IMR-90 (cell line): ENCODE data around the gene GATA5. TPM values are rescaled to one million over a fixed set of nuclear protein-coding genes. Genes with fewer than 3 reads are reported as not detected.

ENCODE experiments used
- ATAC-seq: fragments of 200-7000 bp; cut with Tn5 transposase; 2 replicates; pipeline ENCODE4 v1.9.1; 2020; ENCODE audit warnings: low read depth, mild to moderate bottlenecking, moderate library complexity
- BruUV-seq: library from RNA; stranded (reverse); fragments of 400-500 nt; replicated peaks from 2 replicates; lab custom pipeline; 2021; lab: Mats Ljungman, UMichigan
- CTCF ChIA-PET: fragments of 300-600 bp; formaldehyde crosslinking; extraction: SDS; loops from one replicate; lab custom pipeline; 2021; ENCODE audit warnings: antibody characterized with exemption; lab: Yijun Ruan, JAX
- POLR2A ChIA-PET: fragments of 300-600 bp; sonication (Branson Sonifier 250); formaldehyde crosslinking; loops from one replicate; lab custom pipeline; 2022; ENCODE audit warnings: antibody characterized with exemption; ENCODE audit not compliant: unreplicated experiment; lab: Charles Lee
- DNase-seq: peaks from one replicate; pipeline ENCODE4 v3.0.0; 2013
- H2AFZ ChIP-seq: replicated peaks from 2 replicates; pipeline ENCODE3; 2013; ENCODE audit warnings: low read length, mild to moderate bottlenecking; ENCODE audit not compliant: poor library complexity
- H2AK5ac ChIP-seq: 2 replicates; pipeline ENCODE4 v1.6.1; 2013; ENCODE audit warnings: low read depth, low read length, inconsistent platforms
- H2AK9ac ChIP-seq: replicated peaks from 2 replicates; pipeline ENCODE3; 2013; ENCODE audit warnings: mild to moderate bottlenecking, low read depth, low read length, moderate library complexity; ENCODE audit not compliant: poor library complexity
- H2BK120ac ChIP-seq: 2 replicates; pipeline ENCODE4 v1.6.1; 2013; ENCODE audit warnings: low read depth, low read length, inconsistent platforms
- H2BK15ac ChIP-seq: 3 replicates; pipeline ENCODE4 v1.6.1; 2013; ENCODE audit warnings: low read depth, low read length, inconsistent platforms
- H2BK20ac ChIP-seq: 2 replicates; pipeline ENCODE4 v1.6.1; 2013; ENCODE audit warnings: low read depth, mild to moderate bottlenecking, inconsistent platforms, low read length, moderate library complexity
- H2BK5ac ChIP-seq: 2 replicates; pipeline ENCODE4 v1.6.1; 2013; ENCODE audit warnings: mild to moderate bottlenecking, low read depth, low read length, inconsistent platforms; ENCODE audit not compliant: poor library complexity, severe bottlenecking
- H3K14ac ChIP-seq: replicated peaks from 2 replicates; pipeline ENCODE4 v1.6.1; 2013; ENCODE audit warnings: low read depth, low read length, inconsistent platforms
- H3K18ac ChIP-seq: 2 replicates; pipeline ENCODE4 v1.6.1; 2013; ENCODE audit warnings: low read depth, low read length, control low read depth
- H3K23ac ChIP-seq: 2 replicates; pipeline ENCODE4 v1.6.1; 2013; ENCODE audit warnings: low read depth, low read length, inconsistent platforms
- H3K27ac ChIP-seq: 2 replicates; pipeline ENCODE4 v1.5.1; 2013; ENCODE audit warnings: mild to moderate bottlenecking, control low read depth, low read length; ENCODE audit not compliant: insufficient read depth
- H3K27me3 ChIP-seq: 2 replicates; pipeline ENCODE4 v1.6.1; 2013; ENCODE audit warnings: low read length; ENCODE audit not compliant: control insufficient read depth, insufficient read depth
- H3K36me3 ChIP-seq: 2 replicates; pipeline ENCODE4 v1.6.1; 2013; ENCODE audit warnings: low read length, mixed read lengths; ENCODE audit not compliant: control insufficient read depth, insufficient read depth
- H3K4ac ChIP-seq: 2 replicates; pipeline ENCODE4 v1.6.1; 2013; ENCODE audit warnings: low read depth, low read length, inconsistent platforms
- H3K4me1 ChIP-seq: 2 replicates; pipeline ENCODE4 v1.6.1; 2013; ENCODE audit warnings: low read length, mixed read lengths; ENCODE audit not compliant: control insufficient read depth, insufficient read depth
- H3K4me2 ChIP-seq: 2 replicates; pipeline ENCODE4 v1.6.1; 2013; ENCODE audit warnings: low read depth, mild to moderate bottlenecking, control low read depth, low read length, moderate library complexity
- H3K4me3 ChIP-seq: 2 replicates; pipeline ENCODE4 v1.5.1; 2013; ENCODE audit warnings: low read depth, mild to moderate bottlenecking, control low read depth, low read length, moderate library complexity; ENCODE audit not compliant: insufficient read depth
- H3K56ac ChIP-seq: 2 replicates; pipeline ENCODE4 v1.6.1; 2013; ENCODE audit warnings: low read length, inconsistent platforms; ENCODE audit not compliant: insufficient read depth; ENCODE audit errors: extremely low read depth
- H3K79me1 ChIP-seq, 2 experiments: 2 replicates each; pipeline ENCODE4 v1.6.1; 2013; ENCODE audit warnings: low read length in 2 of 2, inconsistent platforms in 1 of 2, low read depth in 1 of 2
- H3K9ac ChIP-seq: 2 replicates; pipeline ENCODE4 v1.6.1; 2013; ENCODE audit warnings: low read depth, low read length, control low read depth
- H3K9me1 ChIP-seq: 2 replicates; pipeline ENCODE4 v1.6.1; 2013; ENCODE audit warnings: low read length, inconsistent platforms; ENCODE audit not compliant: insufficient read depth
- H3K9me3 ChIP-seq: 2 replicates; pipeline ENCODE4 v1.6.1; 2013; ENCODE audit warnings: low read length; ENCODE audit not compliant: control insufficient read depth, insufficient read depth
- H4K20me1 ChIP-seq: 2 replicates; pipeline ENCODE4 v1.6.1; 2013; ENCODE audit warnings: low read length, inconsistent platforms; ENCODE audit not compliant: insufficient read depth
- H4K5ac ChIP-seq: 2 replicates; pipeline ENCODE4 v1.6.1; 2013; ENCODE audit warnings: mild to moderate bottlenecking, low read depth, low read length, control low read depth
- H4K8ac ChIP-seq, 2 experiments: 2 replicates each; pipeline ENCODE4 v1.6.1; 2013; ENCODE audit warnings: low read depth in 2 of 2, low read length in 2 of 2, control low read depth in 1 of 2, inconsistent platforms in 1 of 2
- H4K91ac ChIP-seq: 2 replicates; pipeline ENCODE4 v1.6.1; 2013; ENCODE audit warnings: low read depth, low read length, inconsistent platforms; ENCODE audit not compliant: insufficient read depth
- BHLHE40 ChIP-seq: fragments of 150-350 bp; IDR thresholded peaks from 2 replicates; pipeline ENCODE4 v1.6.1; 2016; ENCODE audit warnings: mild to moderate bottlenecking, low read depth, low read length
- CEBPB ChIP-seq: IDR thresholded peaks from 2 replicates; pipeline ENCODE4 v1.6.1; 2012; ENCODE audit warnings: low read depth, low read length, improper control_type of control experiment
- CHD1 ChIP-seq: IDR thresholded peaks from 2 replicates; pipeline ENCODE4 v1.6.1; 2012; ENCODE audit warnings: low read depth, low read length, improper control_type of control experiment
- CTCF ChIP-seq: conservative IDR thresholded peaks from 2 replicates; pipeline ENCODE4 v1.5.1; 2012; ENCODE audit warnings: mild to moderate bottlenecking, low read depth, low read length, improper control_type of control experiment
- FOS ChIP-seq: fragments of 150-350 bp; IDR thresholded peaks from 2 replicates; pipeline ENCODE4 v1.6.1; 2016; ENCODE audit warnings: low read depth, low read length
- MAFK ChIP-seq: IDR thresholded peaks from 2 replicates; pipeline ENCODE4 v1.6.1; 2012; ENCODE audit warnings: low read depth, low read length, improper control_type of control experiment
- MAZ ChIP-seq: IDR thresholded peaks from 2 replicates; pipeline ENCODE4 v1.6.1; 2012; ENCODE audit warnings: low read depth, mild to moderate bottlenecking, low read length, improper control_type of control experiment, moderate library complexity, borderline replicate concordance
- MXI1 ChIP-seq: IDR thresholded peaks from 2 replicates; pipeline ENCODE4 v1.6.1; 2012; ENCODE audit warnings: low read depth, mild to moderate bottlenecking, low read length, moderate library complexity, borderline replicate concordance
- NFE2L2 ChIP-seq: fragments of 150-350 bp; IDR thresholded peaks from 2 replicates; pipeline ENCODE4 v1.6.1; 2016; ENCODE audit warnings: low read depth, mild to moderate bottlenecking, low read length
- POLR2A ChIP-seq: IDR thresholded peaks from 2 replicates; pipeline ENCODE4 v1.6.1; 2012; ENCODE audit warnings: mild to moderate bottlenecking, low read depth, low read length
- RAD21 ChIP-seq: IDR thresholded peaks from 2 replicates; pipeline ENCODE4 v1.6.1; 2012; ENCODE audit warnings: low read length, improper control_type of control experiment
- RCOR1 ChIP-seq: IDR thresholded peaks from 2 replicates; pipeline ENCODE4 v1.6.1; 2012; ENCODE audit warnings: mild to moderate bottlenecking, low read length, improper control_type of control experiment; ENCODE audit not compliant: insufficient replicate concordance
- RFX5 ChIP-seq: IDR thresholded peaks from 2 replicates; pipeline ENCODE4 v1.8.0; 2012; ENCODE audit warnings: low read depth, mild to moderate bottlenecking, low read length, moderate library complexity
- SMC3 ChIP-seq: fragments of 150-350 bp; IDR thresholded peaks from 2 replicates; pipeline ENCODE4 v1.6.1; 2016; ENCODE audit warnings: low read depth, mild to moderate bottlenecking, antibody characterized with exemption, low read length, moderate library complexity
- USF2 ChIP-seq: fragments of 150-350 bp; IDR thresholded peaks from 2 replicates; pipeline ENCODE4 v1.6.1; 2017; ENCODE audit warnings: mild to moderate bottlenecking, antibody characterized with exemption, low read length, low read depth
- WGBS, 2 experiments: methylation state at CpG; one replicate each; pipeline versions ENCODE4 v1.1.5 to v1.1.7; 2013; ENCODE audit warnings: missing lambda C conversion rate in 2 of 2; ENCODE audit not compliant: insufficient read length in 1 of 2; ENCODE audit errors: extremely low coverage in 2 of 2; 5-methylcytosine and 5-hydroxymethylcytosine counted together
- dilution Hi-C: fragments of 300-500 bp; cut with HindIII; formaldehyde crosslinking; loops from one replicate; pipeline ENCODE4 v1.14.3; 2018; ENCODE audit warnings: low sequenced_read_pairs; ENCODE audit not compliant: unreplicated experiment
- in situ Hi-C: fragments of 300-500 bp; cut with MboI; formaldehyde crosslinking; loops from 3 replicates; pipeline ENCODE4 v1.14.3; 2019; ENCODE audit warnings: low sequenced_read_pairs, inconsistent platforms, mixed read lengths
- intact Hi-C: fragments of 100-400 bp; cut with micrococcal nuclease; formaldehyde crosslinking; loops from 2 replicates; pipeline ENCODE4 v1.10.0; 2022
- polyA plus RNA-seq, 3 experiments: library from polyadenylated mRNA; depleted of rRNA; stranded (reverse); fragments of >200 nt; gene quantifications; 2 replicates each; pipeline ENCODE4 v1.2.3, GENCODE V29; 2012; ENCODE audit warnings: low replicate concordance in 1 of 3
- total RNA-seq: library from RNA; depleted of rRNA; stranded (reverse); fragments of >200 nt; gene quantifications from 2 replicates; pipeline ENCODE4 v1.2.3, GENCODE V29; 2012
- TF ChIP-seq, protein P1 (sequence below): fragments of 150-350 bp; IDR thresholded peaks from 2 replicates; pipeline ENCODE4 v1.6.1; 2016; ENCODE audit warnings: low read depth, mild to moderate bottlenecking, low read length, moderate library complexity, borderline replicate concordance

Gene GATA5
- total and polyA plus RNA-seq, 2 of the 4 experiments (the other 2 are of a cell fraction): not detected

DNA sequence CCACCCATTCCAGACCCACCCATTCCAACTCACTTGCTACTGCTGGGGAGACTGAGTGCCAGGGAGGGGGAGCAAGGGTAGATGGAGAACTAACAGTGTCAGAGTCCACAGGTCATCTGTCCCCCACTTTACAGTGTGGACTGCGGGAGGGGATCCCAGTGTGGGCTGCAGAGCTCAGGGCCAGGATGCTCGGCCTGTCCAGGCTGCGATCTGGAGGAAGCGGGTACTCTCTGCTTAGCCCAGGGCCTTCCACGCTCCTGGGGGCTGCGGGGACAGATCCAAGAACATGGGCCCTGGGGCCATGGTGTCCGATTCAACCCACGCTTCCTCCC is 14.1 kb upstream of the GATA5 start:
- H4K5ac ChIP-seq: no peak overlapping the region
- no peak overlapping the region for H2BK5ac ChIP-seq
- intact Hi-C loops: loop anchor here (10.0 kb wide), 1 partner anchor 185 kb away; the partner anchor contains the start of gene ADRM1
- no peak overlapping the region for H2AK5ac ChIP-seq
- no peak overlapping the region for H3K27ac ChIP-seq
- H3K18ac ChIP-seq: no peak overlapping the region
- H2BK120ac ChIP-seq: no peak overlapping the region
- CTCF ChIA-PET: no interaction called here
- H4K20me1 ChIP-seq: no peaks in the 10 kb centered on the region
- no peak for DNase-seq
- H3K14ac ChIP-seq: no peak overlapping the region
- H3K27me3 ChIP-seq: peaks cover 70% of the 10 kb centered on the region
- no peak overlapping the region for H2BK20ac ChIP-seq
- H2AK9ac ChIP-seq: no peak overlapping the region
- H3K4me3 ChIP-seq: no peak overlapping the region
- H3K56ac ChIP-seq: no peak overlapping the region
- no peak for TF ChIP-seq RFX5
- TF ChIP-seq NFE2L2: no peak
- no peak for TF ChIP-seq MAZ
- no peak for TF ChIP-seq RAD21
- no peak for TF ChIP-seq SMC3
- no peak for TF ChIP-seq FOS
- TF ChIP-seq CEBPB: no peak
- TF ChIP-seq, protein P1, sequence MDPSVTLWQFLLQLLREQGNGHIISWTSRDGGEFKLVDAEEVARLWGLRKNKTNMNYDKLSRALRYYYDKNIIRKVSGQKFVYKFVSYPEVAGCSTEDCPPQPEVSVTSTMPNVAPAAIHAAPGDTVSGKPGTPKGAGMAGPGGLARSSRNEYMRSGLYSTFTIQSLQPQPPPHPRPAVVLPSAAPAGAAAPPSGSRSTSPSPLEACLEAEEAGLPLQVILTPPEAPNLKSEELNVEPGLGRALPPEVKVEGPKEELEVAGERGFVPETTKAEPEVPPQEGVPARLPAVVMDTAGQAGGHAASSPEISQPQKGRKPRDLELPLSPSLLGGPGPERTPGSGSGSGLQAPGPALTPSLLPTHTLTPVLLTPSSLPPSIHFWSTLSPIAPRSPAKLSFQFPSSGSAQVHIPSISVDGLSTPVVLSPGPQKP: no peak
- no peak for TF ChIP-seq USF2
- TF ChIP-seq CTCF: no peak
- TF ChIP-seq BHLHE40: no peak
- no peak for TF ChIP-seq RCOR1
- TF ChIP-seq CHD1: no peak
- TF ChIP-seq POLR2A: no peak
- TF ChIP-seq MXI1: no peak
- no peak for TF ChIP-seq MAFK
- H3K9me1 ChIP-seq: no peaks in the 10 kb centered on the region
- H3K4me2 ChIP-seq: no peak overlapping the region
- no peak overlapping the region for H3K9ac ChIP-seq
- no peak overlapping the region for H4K8ac ChIP-seq
- no peak overlapping the region for H2AFZ ChIP-seq
- no peak overlapping the region for H4K91ac ChIP-seq
- BruUV-seq: no TSS peak
- no peaks in the 10 kb centered on the region for H3K9me3 ChIP-seq
- no peaks in the 10 kb centered on the region for H3K4me1 ChIP-seq
- POLR2A ChIA-PET: no interaction called here
- H3K79me1 ChIP-seq: no peaks in the 10 kb centered on the region
- no peak overlapping the region for H2BK15ac ChIP-seq
- dilution Hi-C loops: no loop called here
- ATAC-seq: no peak
- H3K36me3 ChIP-seq: no peaks in the 10 kb centered on the region
- WGBS, 2 experiments: 82% methylated on average over 2 of the region's 8 CpGs; no CpG with 5 or more reads in 1 of the 2 experiments
- no peak overlapping the region for H3K23ac ChIP-seq
- in situ Hi-C loops: no loop called here
- H3K4ac ChIP-seq: no peak overlapping the region
